Renal cortical epithelial cell (primary cell): ENCODE measurements around the gene NDUFB1. TPM values are rescaled to one million over a fixed set of nuclear protein-coding genes. Genes with fewer than 3 reads are reported as not detected.

Experiments used
- DNase-seq: peaks from one replicate; pipeline ENCODE4 v3.0.0-alpha.2; 2011; ENCODE audit warnings: low read depth
- total RNA-seq: library from RNA; depleted of rRNA; stranded (reverse); fragments of >200 nt; gene quantifications from 2 replicates; pipeline ENCODE4 v1.2.3, GENCODE V29; 2014

Gene NDUFB1
- total RNA-seq: 88.6 and 243 TPM in 2 replicates

GRCh38 chr14:92121670-92122350 lies at the start of gene NDUFB1, which contains the start of gene CPSF2:
NDUFB1 (minus strand) TSS chr14:92121706; CDS start chr14:92117637, 4,069 bp downstream.
CPSF2 (plus strand) TSS chr14:92121969; CDS start chr14:92130985, 9,016 bp downstream.
- DNase-seq: peak; percentile 40

GRCh38 chr14:92164958-92165357 lies 43.5 kb upstream of the NDUFB1 start:
- no peak for DNase-seq

- DNase-seq: no peak
Observed at GRCh38 chr14:92161521-92161920, 40.0 kb upstream of the NDUFB1 start.

GRCh38 chr14:92160619-92161018 lies 39.1 kb upstream of the NDUFB1 start:
- DNase-seq: peak; percentile 71

GRCh38 chr14:92154283-92154942 lies 32.9 kb upstream of the NDUFB1 start:
- DNase-seq: no peak

- no peak for DNase-seq
Observed at GRCh38 chr14:92153581-92153980, 32.1 kb upstream of the NDUFB1 start.

- DNase-seq: no peak
Observed at GRCh38 chr14:92144708-92145107, 23.2 kb upstream of the NDUFB1 start.

GRCh38 chr14:92143962-92144361 lies 22.5 kb upstream of the NDUFB1 start:
- peak; percentile 35 for DNase-seq

GRCh38 chr14:92143309-92143708 lies 21.8 kb upstream of the NDUFB1 start:
- no peak for DNase-seq

- peak; percentile 45 for DNase-seq
Observed at GRCh38 chr14:92135269-92135668, 13.8 kb upstream of the NDUFB1 start.

- no peak for DNase-seq
Observed at GRCh38 chr14:92134456-92134855, 12.9 kb upstream of the NDUFB1 start.

GRCh38 chr14:92122761-92123160 lies 1.3 kb upstream of the NDUFB1 start:
- DNase-seq: no peak

GRCh38 chr14:92122351-92122677 lies 808 bp upstream of the NDUFB1 start:
- DNase-seq: peak; percentile 14

- peak; percentile 27 for DNase-seq
Observed at GRCh38 chr14:92121207-92121669, 268 bp downstream of the NDUFB1 start.

- no peak for DNase-seq
Observed at GRCh38 chr14:92109490-92109889, 12.0 kb downstream of the NDUFB1 start.

GRCh38 chr14:92108345-92109254 lies 12.9 kb downstream of the NDUFB1 start:
- no peak for DNase-seq

GRCh38 chr14:92106143-92106926 lies 15.2 kb downstream of the NDUFB1 start, which contains the start of gene ATXN3:
ATXN3 (minus strand) TSS chr14:92106582; CDS start chr14:92106552, 30 bp downstream.
- peak; percentile 96 for DNase-seq

- no peak for DNase-seq
Observed at GRCh38 chr14:92105893-92106142, 15.7 kb downstream of the NDUFB1 start.

GRCh38 chr14:92105073-92105892 lies 16.2 kb downstream of the NDUFB1 start:
- peak; percentile 30 for DNase-seq

- DNase-seq: no peak
Observed at GRCh38 chr14:92103363-92103989, 18.0 kb downstream of the NDUFB1 start.
